GM23338 (cell line): Measurements from ENCODE around the gene GLB1L3.

Experiments used
- CREB1 ChIP-seq: fragments of 250-450 bp; sonication (Bioruptor Pico); IDR thresholded peaks from 2 replicates; pipeline ENCODE4 v1.5.0; 2020; ENCODE audit warnings: low read depth, mild to moderate bottlenecking, moderate library complexity
- CTCF ChIP-seq, 2 experiments: fragments of 200-600 bp in 1 of 2; sonication (generic) in 1 of 2; conservative IDR thresholded peaks; 2 replicates each; pipeline versions ENCODE4 v1.5.1 to v1.6.1; 2016 to 2017; ENCODE audit warnings: antibody characterized with exemption in 2 of 2, low read depth in 2 of 2, mild to moderate bottlenecking in 2 of 2, moderate library complexity in 1 of 2
- ETS1 ChIP-seq: IDR thresholded peaks from 2 replicates; pipeline ENCODE4 v1.6.1; 2016; ENCODE audit warnings: antibody characterized with exemption
- EZH2 ChIP-seq: fragments of 200-600 bp; sonication (generic); IDR thresholded peaks from one replicate; pipeline ENCODE4 v1.8.0; 2017; ENCODE audit warnings: antibody characterized with exemption, mild to moderate bottlenecking, low read depth; ENCODE audit not compliant: unreplicated experiment
- EZH2phosphoT487 ChIP-seq: fragments of 200-600 bp; sonication (generic); IDR thresholded peaks from one replicate; pipeline ENCODE4 v1.8.1; 2018; ENCODE audit warnings: antibody characterized with exemption; ENCODE audit not compliant: unreplicated experiment
- JUNB ChIP-seq: IDR thresholded peaks from one replicate; pipeline ENCODE4 v1.6.1; 2016; ENCODE audit warnings: antibody characterized with exemption; ENCODE audit not compliant: unreplicated experiment
- NANOG ChIP-seq: IDR thresholded peaks from 2 replicates; pipeline ENCODE4 v1.6.1; 2016; ENCODE audit warnings: antibody characterized with exemption, borderline replicate concordance
- POLR2AphosphoS5 ChIP-seq: IDR thresholded peaks from 2 replicates; pipeline ENCODE4 v1.6.1; 2016; ENCODE audit warnings: antibody characterized with exemption, low read depth
- REST ChIP-seq: IDR thresholded peaks from one replicate; pipeline ENCODE4 v1.6.1; 2018; ENCODE audit warnings: antibody characterized with exemption; ENCODE audit not compliant: unreplicated experiment
- STAT1 ChIP-seq: IDR thresholded peaks from one replicate; pipeline ENCODE4 v1.6.1; 2016; ENCODE audit warnings: antibody characterized with exemption; ENCODE audit not compliant: unreplicated experiment
- ZNF114 ChIP-seq: fragments of 250-450 bp; sonication (Bioruptor Pico); IDR thresholded peaks from 2 replicates; pipeline ENCODE4 v1.5.0; 2020; ENCODE audit warnings: mild to moderate bottlenecking, moderate library complexity
- ZNF331 ChIP-seq: fragments of 250-450 bp; sonication (Bioruptor Pico); IDR thresholded peaks from 2 replicates; pipeline ENCODE4 v1.5.0; 2020; ENCODE audit warnings: low read depth, mild to moderate bottlenecking, moderate library complexity
- ZNF462 ChIP-seq: fragments of 250-450 bp; sonication (Bioruptor Pico); IDR thresholded peaks from 2 replicates; pipeline ENCODE4 v1.5.0; 2020; ENCODE audit warnings: mild to moderate bottlenecking, moderate library complexity

GRCh38 chr11:134338068-134338467 lies 61.9 kb downstream of the GLB1L3 start:
- TF ChIP-seq NANOG (no peak), EZH2 (no peak), CTCF (conservative IDR thresholded peaks at IDR 0.05; ENCODE audit: low read depth in 2 of 2) (no peak), CREB1 (CRISPR knock-in tag) (no peak), POLR2AphosphoS5 (no peak), REST (no peak), JUNB (no peak), ZNF114 (CRISPR knock-in tag) (no peak), ZNF331 (no peak), EZH2phosphoT487 (no peak), ETS1 (no peak), ZNF462 (no peak), STAT1 (no peak)
